ENCODE results near the gene ANKRD42. TPM values are rescaled to one million over a fixed set of nuclear protein-coding genes. Genes with fewer than 3 reads are reported as not detected.

Gene ANKRD42
- total RNA-seq, 1 experiment from 2014 or later: 11.0 TPM

DNA sequence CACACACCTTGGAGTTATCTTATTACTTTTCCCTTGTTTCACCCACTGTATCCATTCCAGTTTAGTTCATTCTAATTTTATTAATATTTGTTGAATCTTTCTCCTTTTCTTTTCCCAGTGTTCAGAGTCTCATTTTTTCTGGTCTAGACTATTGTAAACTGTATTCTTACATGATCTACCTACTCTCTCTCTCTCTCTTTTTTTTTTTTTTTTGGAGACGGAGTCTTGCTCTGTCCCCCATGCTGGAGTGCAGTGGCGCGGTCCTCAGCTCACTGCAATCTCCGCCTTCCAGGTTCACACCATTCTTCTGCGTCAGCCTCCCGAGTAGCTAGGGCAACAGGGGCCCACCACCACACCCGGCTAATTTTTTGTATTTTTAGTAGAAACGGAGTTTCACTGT is 2.1 kb downstream of the ANKRD42 start:
- BruUV-seq (replicated peaks): no TSS peak
- Histone ChIP-seq H3K9me3 (ENCODE audit: low read depth, low read length, poor library complexity, severe bottlenecking) (no peaks in the 10 kb centered on the region), H3K36me3 (ENCODE audit: insufficient read depth, low read length, poor library complexity, severe bottlenecking) (peaks cover 18% of the 10 kb centered on the region), H3K27ac (ENCODE audit: low read depth, low read length, poor library complexity, severe bottlenecking) (no peak overlapping the region), H3K27me3 (replicated peaks; ENCODE audit: insufficient read depth, low read depth, low read length, poor library complexity) (no peaks in the 10 kb centered on the region), H3K4me1 (ENCODE audit: insufficient read depth, low read length, poor library complexity, severe bottlenecking) (peaks cover 7% of the 10 kb centered on the region), H3K4me3 (ENCODE audit: low read depth, low read length, poor library complexity, severe bottlenecking) (peak overlapping the region; percentile 90)
- ChIA-PET POLR2A (ENCODE audit: low non-redundant PET) (no interaction called here), CTCF (no interaction called here)
- DNase-seq (ENCODE audit: low spot score): no peak
- TF ChIP-seq CTCF (conservative IDR thresholded peaks at IDR 0.05; ENCODE audit: low read depth, low read length) (no peak), EZH2 (IDR thresholded peaks at IDR 0.05; ENCODE audit: borderline replicate concordance, low read depth, low read length, poor library complexity, severe bottlenecking) (no peak)
- intact Hi-C loops (cut with micrococcal nuclease; ENCODE audit: unreplicated experiment): no loop called here

DNA sequence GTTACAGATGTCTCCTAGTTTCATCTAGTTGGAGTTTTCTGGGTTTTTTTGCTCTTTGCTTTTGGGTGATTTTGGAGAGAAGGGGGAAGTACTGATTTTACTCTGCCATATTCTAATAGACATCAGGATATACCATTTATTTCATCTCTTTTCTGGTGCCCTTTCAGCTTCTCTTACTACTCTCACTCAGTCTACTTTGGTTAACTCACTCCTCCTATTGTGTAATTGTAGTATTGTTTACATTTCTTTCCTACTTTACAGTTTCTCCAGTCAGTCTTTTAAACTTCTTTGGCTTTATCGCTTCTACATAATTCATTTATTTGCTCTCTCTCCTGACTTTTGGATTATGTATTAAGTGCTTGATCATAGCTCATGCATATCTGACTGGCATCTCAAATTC is 6.5 kb downstream of the ANKRD42 start:
- Histone ChIP-seq H3K36me3 (ENCODE audit: insufficient read depth, low read length, poor library complexity, severe bottlenecking) (no peaks in the 10 kb centered on the region), H3K27me3 (replicated peaks; ENCODE audit: insufficient read depth, low read depth, low read length, poor library complexity) (no peaks in the 10 kb centered on the region), H3K27ac (ENCODE audit: low read depth, low read length, poor library complexity, severe bottlenecking) (no peak overlapping the region), H3K4me1 (ENCODE audit: insufficient read depth, low read length, poor library complexity, severe bottlenecking) (no peaks in the 10 kb centered on the region), H3K9me3 (ENCODE audit: low read depth, low read length, poor library complexity, severe bottlenecking) (no peaks in the 10 kb centered on the region), H3K4me3 (ENCODE audit: low read depth, low read length, poor library complexity, severe bottlenecking) (no peak overlapping the region)
- ChIA-PET CTCF (interaction anchor here (0.6 kb wide), 1 partner anchor 485 kb away, joined by 3 read pairs; no protein-coding TSS in a partner anchor), POLR2A (ENCODE audit: low non-redundant PET) (no interaction called here)
- TF ChIP-seq CTCF (conservative IDR thresholded peaks at IDR 0.05; ENCODE audit: low read depth, low read length) (no peak), EZH2 (IDR thresholded peaks at IDR 0.05; ENCODE audit: borderline replicate concordance, low read depth, low read length, poor library complexity, severe bottlenecking) (no peak)
- BruUV-seq (replicated peaks): no TSS peak
- no peak for DNase-seq (ENCODE audit: low spot score)
- intact Hi-C loops (cut with micrococcal nuclease; ENCODE audit: unreplicated experiment): no loop called here

GRCh38 chr11:83205608-83206185 is 12.2 kb downstream of the ANKRD42 start:
- Histone ChIP-seq H3K36me3 (ENCODE audit: insufficient read depth, low read length, poor library complexity, severe bottlenecking) (no peaks in the 10 kb centered on the region), H3K27ac (ENCODE audit: low read depth, low read length, poor library complexity, severe bottlenecking) (no peak overlapping the region), H3K9me3 (ENCODE audit: low read depth, low read length, poor library complexity, severe bottlenecking) (no peaks in the 10 kb centered on the region), H3K4me3 (ENCODE audit: low read depth, low read length, poor library complexity, severe bottlenecking) (no peak overlapping the region), H3K4me1 (ENCODE audit: insufficient read depth, low read length, poor library complexity, severe bottlenecking) (no peaks in the 10 kb centered on the region), H3K27me3 (replicated peaks; ENCODE audit: insufficient read depth, low read depth, low read length, poor library complexity) (no peaks in the 10 kb centered on the region)
- BruUV-seq (replicated peaks): no TSS peak
- DNase-seq (ENCODE audit: low spot score): no peak
- ChIA-PET POLR2A (ENCODE audit: low non-redundant PET) (no interaction called here), CTCF (no interaction called here)
- intact Hi-C loops (cut with micrococcal nuclease; ENCODE audit: unreplicated experiment): no loop called here
- TF ChIP-seq EZH2 (IDR thresholded peaks at IDR 0.05; ENCODE audit: borderline replicate concordance, low read depth, low read length, poor library complexity, severe bottlenecking) (no peak), CTCF (conservative IDR thresholded peaks at IDR 0.05; ENCODE audit: low read depth, low read length) (no peak)

Measured in A673 (cell line).